ENCODE measurements around the gene BRF1.

BRF1 gene

DNA sequence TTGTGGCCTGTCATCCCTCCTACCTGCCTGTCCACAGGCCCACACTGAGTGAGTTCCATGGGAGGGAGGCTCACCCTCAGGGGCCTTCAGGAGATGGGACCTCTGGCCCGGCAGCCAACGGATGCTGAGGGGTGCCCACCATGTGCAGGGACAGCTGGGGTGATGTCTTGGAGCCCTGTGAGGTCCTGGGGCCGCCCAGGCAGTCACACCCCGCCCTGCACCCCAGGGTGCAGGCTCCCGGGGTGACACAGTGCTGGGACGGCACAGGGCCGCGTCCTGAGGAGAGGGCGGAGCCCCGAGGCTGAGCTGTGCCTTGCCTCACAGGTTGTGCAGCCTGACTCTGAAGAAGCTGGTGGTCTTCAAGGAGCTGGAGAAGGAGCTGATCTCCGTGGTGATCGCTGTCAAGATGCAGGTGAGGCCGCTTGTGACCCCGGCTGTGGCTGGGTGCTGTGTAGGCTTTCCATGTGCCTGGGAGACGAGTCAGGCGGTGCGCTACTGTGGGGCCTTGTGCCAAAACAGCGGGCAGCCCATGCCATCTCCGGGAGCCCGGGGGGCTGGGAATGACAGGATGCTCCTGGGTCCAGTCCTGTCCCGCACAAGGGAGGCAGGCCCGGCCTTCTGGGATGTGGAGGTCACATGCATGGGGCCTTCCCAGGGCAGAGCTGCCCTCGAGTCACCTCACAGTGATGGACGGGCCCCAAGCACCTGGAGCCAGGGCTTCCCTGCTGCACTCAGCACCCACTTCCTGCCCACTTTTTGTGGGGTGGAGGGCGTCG lies 47.6 kb upstream of the BRF1 start:
- no peak overlapping the region for H3K4ac ChIP-seq (ENCODE audit: low read length)
- no peak for DNase-seq (ENCODE audit: low spot score)
- H3K27ac ChIP-seq (replicated peaks; ENCODE audit: low read length): no peak overlapping the region
- no peak overlapping the region for H3K4me3 ChIP-seq (ENCODE audit: low read length in 2 of 2)
- H2BK15ac ChIP-seq (ENCODE audit: low read length): no peak overlapping the region
- H2BK5ac ChIP-seq (ENCODE audit: low read length): no peak overlapping the region
- no CpG with 5 or more reads among the region's 26 CpGs for WGBS, 2 donors (ENCODE audit: extremely low coverage in 2 of 2, insufficient read length in 2 of 2, insufficient replicate concordance in 1 of 2)
- no peak overlapping the region for H2BK120ac ChIP-seq (ENCODE audit: low read depth, low read length)
- no peak overlapping the region for H2AK5ac ChIP-seq (ENCODE audit: low read depth, low read length)
- no peak overlapping the region for H2AFZ ChIP-seq (ENCODE audit: low read length)
- no peaks in the 10 kb centered on the region for H3K27me3 ChIP-seq (ENCODE audit: control insufficient read depth in 3 of 3, insufficient read depth in 3 of 3, low read depth in 1 of 3, low read length in 3 of 3)
- peaks cover 4 to 5% of the 10 kb centered on the region in 2 donors for H3K9me3 ChIP-seq (replicated peaks in 1 of 2; ENCODE audit: control insufficient read depth in 2 of 2, insufficient read depth in 1 of 2, low read depth in 1 of 2, low read length in 2 of 2)
- H3K4me2 ChIP-seq (ENCODE audit: insufficient read depth, low read length, poor library complexity, severe bottlenecking): no peak overlapping the region
- H4K91ac ChIP-seq (ENCODE audit: low read depth, low read length, poor library complexity): no peak overlapping the region
- no peak overlapping the region for H4K8ac ChIP-seq (ENCODE audit: low read depth, low read length)
- peak overlapping the region; percentile 73 for H3K23ac ChIP-seq (ENCODE audit: low read depth, low read length, poor library complexity)
- H3K14ac ChIP-seq (ENCODE audit: low read length): no peak overlapping the region
- H3K79me1 ChIP-seq (ENCODE audit: low read depth, low read length): peaks cover 6% of the 10 kb centered on the region
- H3K36me3 ChIP-seq (replicated peaks in 1 of 2; ENCODE audit: control insufficient read depth in 2 of 2, insufficient read depth in 2 of 2, low read length in 2 of 2): no peaks in the 10 kb centered on the region
- peak overlapping the region; percentile 76 for H3K18ac ChIP-seq (ENCODE audit: low read length)
- H3K4me1 ChIP-seq (ENCODE audit: control insufficient read depth in 2 of 2, insufficient read depth in 1 of 2, low read depth in 1 of 2, low read length in 2 of 2): peaks cover 0 to 3% of the 10 kb centered on the region in 2 donors
- peak overlapping the region; percentile 12 for H3K9ac ChIP-seq (ENCODE audit: low read depth, low read length, poor library complexity)
- no peak overlapping the region for H2BK12ac ChIP-seq (ENCODE audit: low read length)

DNA sequence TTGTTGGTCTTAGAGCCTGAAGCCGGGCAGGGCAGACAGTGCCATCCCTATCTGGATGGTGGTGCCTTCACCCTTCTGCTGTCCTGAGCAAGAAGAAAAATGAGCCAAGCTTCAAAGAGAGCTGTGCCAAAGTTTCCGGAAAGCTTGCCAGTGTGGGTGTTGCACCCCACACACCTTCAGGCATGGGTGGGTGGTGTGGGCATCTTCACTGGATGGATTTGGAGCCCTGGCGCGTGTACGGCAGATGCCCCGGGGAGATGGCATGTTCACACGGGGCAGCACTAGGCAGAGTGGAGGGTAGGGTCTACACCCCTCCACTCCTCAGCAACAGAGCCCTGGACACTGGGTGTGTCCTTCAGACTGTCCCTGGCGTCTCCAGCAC lies 46.8 kb upstream of the BRF1 start:
- no peak for DNase-seq (ENCODE audit: low spot score)
- Histone ChIP-seq H3K9me3 (replicated peaks in 1 of 2; ENCODE audit: control insufficient read depth in 2 of 2, insufficient read depth in 1 of 2, low read depth in 1 of 2, low read length in 2 of 2) (peaks cover 4 to 5% of the 10 kb centered on the region in 2 donors), H2BK15ac (ENCODE audit: low read length) (no peak overlapping the region), H3K9ac (ENCODE audit: low read depth, low read length, poor library complexity) (peak overlapping the region; percentile 44), H3K4ac (ENCODE audit: low read length) (no peak overlapping the region), H3K4me1 (ENCODE audit: control insufficient read depth in 2 of 2, insufficient read depth in 1 of 2, low read depth in 1 of 2, low read length in 2 of 2) (peaks cover 0 to 3% of the 10 kb centered on the region in 2 donors), H2AK5ac (ENCODE audit: low read depth, low read length) (no peak overlapping the region), H3K18ac (ENCODE audit: low read length) (peak overlapping the region; percentile 44), H3K14ac (ENCODE audit: low read length) (no peak overlapping the region), H3K4me3 (ENCODE audit: low read length in 2 of 2) (peak overlapping the region in 1 of 2 donors; percentile 30), H2AFZ (ENCODE audit: low read length) (no peak overlapping the region), H4K91ac (ENCODE audit: low read depth, low read length, poor library complexity) (no peak overlapping the region), H3K27me3 (ENCODE audit: control insufficient read depth in 3 of 3, insufficient read depth in 3 of 3, low read depth in 1 of 3, low read length in 3 of 3) (no peaks in the 10 kb centered on the region), H4K8ac (ENCODE audit: low read depth, low read length) (no peak overlapping the region), H3K27ac (replicated peaks; ENCODE audit: low read length) (no peak overlapping the region), H3K36me3 (replicated peaks in 1 of 2; ENCODE audit: control insufficient read depth in 2 of 2, insufficient read depth in 2 of 2, low read length in 2 of 2) (no peaks in the 10 kb centered on the region), H3K79me1 (ENCODE audit: low read depth, low read length) (peaks cover 6% of the 10 kb centered on the region), H3K4me2 (ENCODE audit: insufficient read depth, low read length, poor library complexity, severe bottlenecking) (no peak overlapping the region), H2BK5ac (ENCODE audit: low read length) (peak overlapping the region; percentile 53), H2BK120ac (ENCODE audit: low read depth, low read length) (no peak overlapping the region), H2BK12ac (ENCODE audit: low read length) (no peak overlapping the region), H3K23ac (ENCODE audit: low read depth, low read length, poor library complexity) (no peak overlapping the region)
- WGBS, 2 donors (ENCODE audit: extremely low coverage in 2 of 2, insufficient read length in 2 of 2, insufficient replicate concordance in 1 of 2): no CpG with 5 or more reads among the region's 8 CpGs

DNA sequence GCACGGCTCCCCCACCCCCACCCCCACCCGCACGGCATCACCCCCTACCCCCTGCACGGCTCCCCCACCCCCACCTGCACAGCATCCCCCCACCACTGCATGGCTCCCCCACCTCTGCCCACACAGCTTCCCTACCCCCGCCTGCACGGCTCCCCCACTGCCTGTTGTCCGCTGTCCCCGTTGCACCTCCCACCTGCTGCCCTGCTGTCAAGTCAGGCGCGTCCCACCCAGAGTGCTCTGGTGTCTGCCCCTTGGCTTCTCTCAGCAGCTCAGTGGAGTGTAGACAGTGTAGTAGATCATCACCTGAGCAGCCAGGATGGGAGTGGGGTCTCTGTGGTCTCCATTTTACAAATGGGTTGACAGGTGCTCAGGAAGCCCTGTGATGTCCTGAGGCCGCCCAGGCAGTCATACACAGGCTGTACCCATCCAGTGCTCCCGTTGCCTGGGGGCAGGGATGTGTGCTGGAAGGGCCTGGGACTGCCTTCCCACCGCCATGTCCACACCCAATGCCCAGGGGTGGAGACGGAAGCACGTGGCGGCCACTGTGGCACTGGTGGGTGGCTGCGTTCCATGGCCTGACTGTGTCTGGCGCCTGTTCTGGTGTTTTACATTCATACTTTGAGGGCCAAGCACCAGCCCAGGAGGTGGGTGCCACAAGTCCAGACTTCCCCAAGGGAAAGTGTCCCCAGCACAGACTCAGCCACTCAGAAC lies 46.2 kb upstream of the BRF1 start:
- no peak overlapping the region for H3K4ac ChIP-seq (ENCODE audit: low read length)
- no peak overlapping the region for H2BK12ac ChIP-seq (ENCODE audit: low read length)
- H4K8ac ChIP-seq (ENCODE audit: low read depth, low read length): no peak overlapping the region
- peaks cover 6% of the 10 kb centered on the region for H3K79me1 ChIP-seq (ENCODE audit: low read depth, low read length)
- no peak overlapping the region for H2BK15ac ChIP-seq (ENCODE audit: low read length)
- peak overlapping the region; percentile 53 for H2BK5ac ChIP-seq (ENCODE audit: low read length)
- peak overlapping the region; percentile 96 for H3K23ac ChIP-seq (ENCODE audit: low read depth, low read length, poor library complexity)
- no peak overlapping the region for H2AFZ ChIP-seq (ENCODE audit: low read length)
- H2AK5ac ChIP-seq (ENCODE audit: low read depth, low read length): peak overlapping the region; percentile 92
- H3K9me3 ChIP-seq (replicated peaks in 1 of 2; ENCODE audit: control insufficient read depth in 2 of 2, insufficient read depth in 1 of 2, low read depth in 1 of 2, low read length in 2 of 2): peaks cover 4 to 5% of the 10 kb centered on the region in 2 donors
- no CpG with 5 or more reads among the region's 18 CpGs for WGBS, 2 donors (ENCODE audit: extremely low coverage in 2 of 2, insufficient read length in 2 of 2, insufficient replicate concordance in 1 of 2)
- no peak overlapping the region for H3K27ac ChIP-seq (replicated peaks; ENCODE audit: low read length)
- H3K4me1 ChIP-seq (ENCODE audit: control insufficient read depth in 2 of 2, insufficient read depth in 1 of 2, low read depth in 1 of 2, low read length in 2 of 2): peaks cover 0 to 2% of the 10 kb centered on the region in 2 donors
- no peak overlapping the region for H4K91ac ChIP-seq (ENCODE audit: low read depth, low read length, poor library complexity)
- no peaks in the 10 kb centered on the region for H3K27me3 ChIP-seq (ENCODE audit: control insufficient read depth in 3 of 3, insufficient read depth in 3 of 3, low read depth in 1 of 3, low read length in 3 of 3)
- DNase-seq (ENCODE audit: low spot score): no peak
- H3K4me2 ChIP-seq (ENCODE audit: insufficient read depth, low read length, poor library complexity, severe bottlenecking): no peak overlapping the region
- H3K4me3 ChIP-seq (ENCODE audit: low read length in 2 of 2): peak overlapping the region in 1 of 2 donors; percentile 42
- peak overlapping the region; percentile 75 for H3K14ac ChIP-seq (ENCODE audit: low read length)
- no peak overlapping the region for H2BK120ac ChIP-seq (ENCODE audit: low read depth, low read length)
- no peaks in the 10 kb centered on the region for H3K36me3 ChIP-seq (replicated peaks in 1 of 2; ENCODE audit: control insufficient read depth in 2 of 2, insufficient read depth in 2 of 2, low read length in 2 of 2)
- H3K18ac ChIP-seq (ENCODE audit: low read length): peak overlapping the region; percentile 44
- peak overlapping the region; percentile 60 for H3K9ac ChIP-seq (ENCODE audit: low read depth, low read length, poor library complexity)

DNA sequence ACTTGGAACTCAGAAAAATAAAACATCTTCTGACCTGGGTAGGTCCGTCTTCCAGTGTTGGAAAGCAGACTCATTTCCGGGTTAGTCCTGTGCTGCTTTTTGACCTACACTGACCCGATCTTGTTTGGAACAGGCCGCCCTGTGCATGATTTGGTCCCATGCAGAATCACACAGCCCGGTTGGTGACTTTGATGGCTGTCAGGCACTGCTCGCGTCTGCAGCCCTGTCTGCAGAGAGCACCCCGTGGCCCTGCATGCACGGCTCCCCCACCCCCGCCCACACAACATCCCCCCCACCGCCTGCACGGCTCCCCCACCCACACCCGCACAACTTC lies 45.4 kb upstream of the BRF1 start:
- Histone ChIP-seq H3K9ac (ENCODE audit: low read depth, low read length, poor library complexity) (no peak overlapping the region), H3K14ac (ENCODE audit: low read length) (no peak overlapping the region), H2BK120ac (ENCODE audit: low read depth, low read length) (no peak overlapping the region), H3K36me3 (replicated peaks in 1 of 2; ENCODE audit: control insufficient read depth in 2 of 2, insufficient read depth in 2 of 2, low read length in 2 of 2) (no peaks in the 10 kb centered on the region), H2AFZ (ENCODE audit: low read length) (no peak overlapping the region), H3K4me3 (ENCODE audit: low read length in 2 of 2) (no peak overlapping the region), H3K18ac (ENCODE audit: low read length) (no peak overlapping the region), H2BK12ac (ENCODE audit: low read length) (no peak overlapping the region), H3K23ac (ENCODE audit: low read depth, low read length, poor library complexity) (no peak overlapping the region), H4K8ac (ENCODE audit: low read depth, low read length) (no peak overlapping the region), H2BK5ac (ENCODE audit: low read length) (no peak overlapping the region), H3K9me3 (replicated peaks in 1 of 2; ENCODE audit: control insufficient read depth in 2 of 2, insufficient read depth in 1 of 2, low read depth in 1 of 2, low read length in 2 of 2) (peaks cover 4 to 5% of the 10 kb centered on the region in 2 donors), H3K79me1 (ENCODE audit: low read depth, low read length) (peaks cover 6% of the 10 kb centered on the region), H4K91ac (ENCODE audit: low read depth, low read length, poor library complexity) (no peak overlapping the region), H2AK5ac (ENCODE audit: low read depth, low read length) (no peak overlapping the region), H3K27ac (replicated peaks; ENCODE audit: low read length) (no peak overlapping the region), H3K27me3 (ENCODE audit: control insufficient read depth in 3 of 3, insufficient read depth in 3 of 3, low read depth in 1 of 3, low read length in 3 of 3) (no peaks in the 10 kb centered on the region), H2BK15ac (ENCODE audit: low read length) (no peak overlapping the region), H3K4me1 (ENCODE audit: control insufficient read depth in 2 of 2, insufficient read depth in 1 of 2, low read depth in 1 of 2, low read length in 2 of 2) (peaks cover 0 to 7% of the 10 kb centered on the region in 2 donors), H3K4ac (ENCODE audit: low read length) (no peak overlapping the region), H3K4me2 (ENCODE audit: insufficient read depth, low read length, poor library complexity, severe bottlenecking) (no peak overlapping the region)
- WGBS, 2 donors (ENCODE audit: extremely low coverage in 2 of 2, insufficient read length in 2 of 2, insufficient replicate concordance in 1 of 2): no CpG with 5 or more reads among the region's 13 CpGs
- no peak for DNase-seq (ENCODE audit: low spot score)

Data from neuronal stem cell (in vitro differentiated cells).